Stimulated activated memory B cell treated with anti-CD40 and anti-IgM and Interleukin-4, amounts not matched to agents 10 μg/mL and 1 μg/mL and 100 μg/mL, for 72 hours (primary cell): Measurements from ENCODE around the gene CREB5.

Source experiments
- ATAC-seq: fragments of 150-1000 bp; cut with Tn5 transposase; 2 replicates; pipeline ENCODE4 v1.10.0; 2021
- H3K27ac Mint-ChIP-seq: one replicate; pipeline ENCODE4 v1.8.0; 2022; ENCODE audit warnings: mild to moderate bottlenecking, mixed read lengths
- H3K27me3 Mint-ChIP-seq: one replicate; pipeline ENCODE4 v1.8.0; 2022; ENCODE audit warnings: mixed read lengths
- H3K36me3 Mint-ChIP-seq: one replicate; pipeline ENCODE4 v1.8.0; 2022; ENCODE audit warnings: mixed read lengths
- H3K4me1 Mint-ChIP-seq: one replicate; pipeline ENCODE4 v1.8.0; 2022; ENCODE audit warnings: mixed read lengths
- H3K4me3 Mint-ChIP-seq: one replicate; pipeline ENCODE4 v1.8.0; 2022; ENCODE audit warnings: mild to moderate bottlenecking, moderate library complexity, mixed read lengths
- H3K9me3 Mint-ChIP-seq: one replicate; pipeline ENCODE4 v1.8.0; 2022; ENCODE audit warnings: mixed read lengths

The CREB5 gene

GRCh38 chr7:28685644-28686417, 273.5 kb downstream of the CREB5 start:
- ATAC-seq = peak; percentile 74
- Mint-ChIP-seq H3K4me1 (no peaks in the 10 kb centered on the region), H3K4me3 (no peak overlapping the region), H3K36me3 (no peaks in the 10 kb centered on the region), H3K27ac (no peak overlapping the region), H3K9me3 (no peaks in the 10 kb centered on the region), H3K27me3 (peaks cover 8% of the 10 kb centered on the region)

GRCh38 chr7:28686418-28686800, 274.1 kb downstream of the CREB5 start:
- H3K27ac Mint-ChIP-seq = no peak overlapping the region
- no peaks in the 10 kb centered on the region for H3K36me3 Mint-ChIP-seq
- H3K4me1 Mint-ChIP-seq = no peaks in the 10 kb centered on the region
- H3K9me3 Mint-ChIP-seq = no peaks in the 10 kb centered on the region
- ATAC-seq = no peak
- H3K4me3 Mint-ChIP-seq = no peak overlapping the region
- H3K27me3 Mint-ChIP-seq = peaks cover 8% of the 10 kb centered on the region

- Mint-ChIP-seq H3K27me3 (peaks cover 8% of the 10 kb centered on the region), H3K4me1 (no peaks in the 10 kb centered on the region), H3K36me3 (no peaks in the 10 kb centered on the region), H3K4me3 (no peak overlapping the region), H3K27ac (no peak overlapping the region), H3K9me3 (no peaks in the 10 kb centered on the region)
- ATAC-seq = no peak
Measured at GRCh38 chr7:28687537-28687936, 275.2 kb downstream of the CREB5 start.

- ATAC-seq = no peak
- no peaks in the 10 kb centered on the region for H3K4me1 Mint-ChIP-seq
- H3K4me3 Mint-ChIP-seq = no peak overlapping the region
- peaks cover 3% of the 10 kb centered on the region for H3K27me3 Mint-ChIP-seq
- H3K27ac Mint-ChIP-seq = no peak overlapping the region
- H3K9me3 Mint-ChIP-seq = no peaks in the 10 kb centered on the region
- no peaks in the 10 kb centered on the region for H3K36me3 Mint-ChIP-seq
Measured at GRCh38 chr7:28688174-28688573, 275.9 kb downstream of the CREB5 start.

- no peak overlapping the region for H3K4me3 Mint-ChIP-seq
- no peak overlapping the region for H3K27ac Mint-ChIP-seq
- ATAC-seq = no peak
- H3K27me3 Mint-ChIP-seq = no peaks in the 10 kb centered on the region
- H3K9me3 Mint-ChIP-seq = no peaks in the 10 kb centered on the region
- H3K36me3 Mint-ChIP-seq = no peaks in the 10 kb centered on the region
- H3K4me1 Mint-ChIP-seq = no peaks in the 10 kb centered on the region
Measured at GRCh38 chr7:28688651-28689050, 276.3 kb downstream of the CREB5 start.

- no peak for ATAC-seq
- no peaks in the 10 kb centered on the region for H3K27me3 Mint-ChIP-seq
- H3K36me3 Mint-ChIP-seq = no peaks in the 10 kb centered on the region
- no peak overlapping the region for H3K27ac Mint-ChIP-seq
- no peaks in the 10 kb centered on the region for H3K4me1 Mint-ChIP-seq
- no peak overlapping the region for H3K4me3 Mint-ChIP-seq
- no peaks in the 10 kb centered on the region for H3K9me3 Mint-ChIP-seq
Measured at GRCh38 chr7:28695300-28696295, 283.3 kb downstream of the CREB5 start.

GRCh38 chr7:28697913-28698563, 285.7 kb downstream of the CREB5 start:
- no peaks in the 10 kb centered on the region for H3K4me1 Mint-ChIP-seq
- no peaks in the 10 kb centered on the region for H3K36me3 Mint-ChIP-seq
- H3K9me3 Mint-ChIP-seq = no peaks in the 10 kb centered on the region
- no peak overlapping the region for H3K27ac Mint-ChIP-seq
- ATAC-seq = no peak
- H3K27me3 Mint-ChIP-seq = no peaks in the 10 kb centered on the region
- no peak overlapping the region for H3K4me3 Mint-ChIP-seq

- H3K27ac Mint-ChIP-seq = no peak overlapping the region
- H3K9me3 Mint-ChIP-seq = no peaks in the 10 kb centered on the region
- ATAC-seq = no peak
- H3K4me3 Mint-ChIP-seq = no peak overlapping the region
- no peaks in the 10 kb centered on the region for H3K36me3 Mint-ChIP-seq
- no peaks in the 10 kb centered on the region for H3K4me1 Mint-ChIP-seq
- H3K27me3 Mint-ChIP-seq = no peaks in the 10 kb centered on the region
Measured at GRCh38 chr7:28698840-28699239, 286.5 kb downstream of the CREB5 start.

GRCh38 chr7:28700096-28700495, 287.8 kb downstream of the CREB5 start:
- no peak for ATAC-seq
- no peaks in the 10 kb centered on the region for H3K9me3 Mint-ChIP-seq

GRCh38 chr7:28700790-28701203, 288.5 kb downstream of the CREB5 start:
- Mint-ChIP-seq H3K36me3 (peaks cover 9% of the 10 kb centered on the region), H3K4me1 (peaks cover 13% of the 10 kb centered on the region), H3K4me3 (no peak overlapping the region), H3K27me3 (no peaks in the 10 kb centered on the region), H3K27ac (no peak overlapping the region), H3K9me3 (no peaks in the 10 kb centered on the region)
- no peak for ATAC-seq

More at GRCh38 chr7:28700096-28700495, 287.8 kb downstream of the CREB5 start:
- Mint-ChIP-seq H3K27ac (no peak overlapping the region), H3K4me3 (no peak overlapping the region), H3K36me3 (peaks cover 9% of the 10 kb centered on the region), H3K27me3 (no peaks in the 10 kb centered on the region), H3K4me1 (peaks cover 8% of the 10 kb centered on the region)

- no peak for ATAC-seq
- no peak overlapping the region for H3K27ac Mint-ChIP-seq
- H3K9me3 Mint-ChIP-seq = no peaks in the 10 kb centered on the region
- no peak overlapping the region for H3K4me3 Mint-ChIP-seq
- H3K4me1 Mint-ChIP-seq = peaks cover 19% of the 10 kb centered on the region
- H3K36me3 Mint-ChIP-seq = peaks cover 9% of the 10 kb centered on the region
- no peaks in the 10 kb centered on the region for H3K27me3 Mint-ChIP-seq
Measured at GRCh38 chr7:28701731-28702130, 289.4 kb downstream of the CREB5 start.

GRCh38 chr7:28702171-28702570, 289.9 kb downstream of the CREB5 start:
- H3K4me1 Mint-ChIP-seq = peaks cover 19% of the 10 kb centered on the region
- ATAC-seq = no peak
- no peaks in the 10 kb centered on the region for H3K9me3 Mint-ChIP-seq
- peaks cover 9% of the 10 kb centered on the region for H3K36me3 Mint-ChIP-seq
- no peak overlapping the region for H3K4me3 Mint-ChIP-seq
- H3K27me3 Mint-ChIP-seq = no peaks in the 10 kb centered on the region
- H3K27ac Mint-ChIP-seq = no peak overlapping the region

- H3K27ac Mint-ChIP-seq = no peak overlapping the region
- no peak overlapping the region for H3K4me3 Mint-ChIP-seq
- ATAC-seq = no peak
- peaks cover 8% of the 10 kb centered on the region for H3K27me3 Mint-ChIP-seq
- H3K9me3 Mint-ChIP-seq = no peaks in the 10 kb centered on the region
- H3K36me3 Mint-ChIP-seq = peaks cover 9% of the 10 kb centered on the region
- H3K4me1 Mint-ChIP-seq = peaks cover 19% of the 10 kb centered on the region
Measured at GRCh38 chr7:28703037-28703765, 290.9 kb downstream of the CREB5 start.

GRCh38 chr7:28704706-28705105, 292.4 kb downstream of the CREB5 start:
- Mint-ChIP-seq H3K4me3 (no peak overlapping the region), H3K9me3 (no peaks in the 10 kb centered on the region), H3K4me1 (peaks cover 19% of the 10 kb centered on the region), H3K27me3 (peaks cover 11% of the 10 kb centered on the region), H3K36me3 (peaks cover 9% of the 10 kb centered on the region), H3K27ac (no peak overlapping the region)
- no peak for ATAC-seq

GRCh38 chr7:28705350-28705749, 293.0 kb downstream of the CREB5 start:
- peaks cover 19% of the 10 kb centered on the region for H3K4me1 Mint-ChIP-seq
- ATAC-seq = peak; percentile 84
- H3K9me3 Mint-ChIP-seq = no peaks in the 10 kb centered on the region
- H3K27ac Mint-ChIP-seq = no peak overlapping the region
- no peak overlapping the region for H3K4me3 Mint-ChIP-seq
- peaks cover 11% of the 10 kb centered on the region for H3K27me3 Mint-ChIP-seq
- peaks cover 9% of the 10 kb centered on the region for H3K36me3 Mint-ChIP-seq
